ENCODE results near the gene ZNF780B.

- TF ChIP-seq CTCF (IDR thresholded peaks at IDR 0.05) (no peak), ZFX (IDR thresholded peaks at IDR 0.05; ENCODE audit: borderline replicate concordance) (no peak)
These were observed 474 bp upstream of the ZNF780B start for GRCh38 chr19:40056505-40056904.

Data from 22Rv1 (cell line).